Naive thymus-derived CD4-positive, alpha-beta T cell (primary cell): ENCODE data around the gene FREM2. TPM values are rescaled to one million over a fixed set of nuclear protein-coding genes. Genes with fewer than 3 reads are reported as not detected.

Source experiments
- ATAC-seq: fragments of 150-1000 bp; cut with Tn5 transposase; 2 replicates; pipeline ENCODE4 v1.10.0; 2021; ENCODE audit warnings: mild to moderate bottlenecking, moderate library complexity
- CTCF ChIA-PET: fragments of 350-600 bp; sonication (Branson Sonifier 250); formaldehyde crosslinking; loops from one replicate; lab custom pipeline; 2021; ENCODE audit warnings: antibody characterized with exemption; lab: Charles Lee
- POLR2A ChIA-PET: fragments of 350-600 bp; sonication (Branson Sonifier 250); formaldehyde crosslinking; loops from one replicate; lab custom pipeline; 2021; ENCODE audit warnings: antibody characterized with exemption, inconsistent platforms; lab: Charles Lee
- DNase-seq, 9 donors: peaks; one replicate each; pipeline versions ENCODE4 v3.0.0 to v3.0.0-alpha.2; 2020 to 2022; ENCODE audit warnings: mixed read lengths in 1 of 9
- H3K27ac ChIP-seq: one replicate; pipeline ENCODE4 v1.7.0; 2013; ENCODE audit warnings: mild to moderate bottlenecking, low read depth, low read length, moderate library complexity
- H3K27me3 ChIP-seq, 2 donors: one replicate each; pipeline ENCODE4 v1.7.0; 2013; ENCODE audit warnings: low read length in 2 of 2, mild to moderate bottlenecking in 2 of 2, moderate library complexity in 2 of 2; ENCODE audit not compliant: control insufficient read depth in 2 of 2, insufficient read depth in 2 of 2
- H3K36me3 ChIP-seq, 3 experiments: 1 replicate in 2 of 3; 2 replicates in 1 of 3; pipeline ENCODE4 v1.7.0; 2013; ENCODE audit warnings: low read length in 3 of 3, mild to moderate bottlenecking in 3 of 3, moderate library complexity in 1 of 3; ENCODE audit not compliant: insufficient read depth in 3 of 3, control insufficient read depth in 2 of 3
- H3K4me1 ChIP-seq, 2 donors: one replicate each; pipeline ENCODE4 v1.7.0; 2013; ENCODE audit warnings: low read length in 2 of 2, mild to moderate bottlenecking in 2 of 2, moderate library complexity in 1 of 2; ENCODE audit not compliant: control insufficient read depth in 2 of 2, insufficient read depth in 2 of 2
- H3K4me3 ChIP-seq: 2 replicates; pipeline ENCODE4 v1.7.0; 2013; ENCODE audit warnings: mild to moderate bottlenecking, low read length
- H3K9me3 ChIP-seq, 3 experiments: 1 replicate in 2 of 3; 2 replicates in 1 of 3; pipeline ENCODE4 v1.7.0; 2013; ENCODE audit warnings: low read length in 3 of 3; ENCODE audit not compliant: control insufficient read depth in 2 of 3
- H3K27ac Mint-ChIP-seq, 9 donors: one replicate each; pipeline ENCODE4 v1.8.0; 2020 to 2022; ENCODE audit warnings: mixed read lengths in 9 of 9, mild to moderate bottlenecking in 8 of 9, moderate library complexity in 5 of 9, inconsistent platforms in 2 of 9
- H3K27me3 Mint-ChIP-seq, 5 donors: one replicate each; pipeline ENCODE4 v1.8.0; 2021 to 2022; ENCODE audit warnings: mixed read lengths in 5 of 5, mild to moderate bottlenecking in 1 of 5
- H3K36me3 Mint-ChIP-seq, 5 donors: one replicate each; pipeline ENCODE4 v1.8.0; 2020 to 2022; ENCODE audit warnings: mixed read lengths in 5 of 5, mild to moderate bottlenecking in 3 of 5, inconsistent platforms in 1 of 5
- H3K4me1 Mint-ChIP-seq, 7 donors: one replicate each; pipeline ENCODE4 v1.8.0; 2020 to 2022; ENCODE audit warnings: mixed read lengths in 7 of 7, mild to moderate bottlenecking in 3 of 7, inconsistent platforms in 1 of 7
- H3K4me3 Mint-ChIP-seq, 10 donors: one replicate each; pipeline ENCODE4 v1.8.0; 2020 to 2022; ENCODE audit warnings: mild to moderate bottlenecking in 10 of 10, mixed read lengths in 10 of 10, moderate library complexity in 6 of 10, inconsistent platforms in 2 of 10
- H3K9me3 Mint-ChIP-seq, 11 donors: one replicate each; pipeline ENCODE4 v1.8.0; 2020 to 2022; ENCODE audit warnings: mixed read lengths in 11 of 11, mild to moderate bottlenecking in 4 of 11, inconsistent platforms in 1 of 11, moderate library complexity in 1 of 11
- intact Hi-C, 2 donors: fragments of 100-400 bp; cut with micrococcal nuclease; formaldehyde crosslinking; loops; one replicate each; pipeline ENCODE4 v1.15.1; 2023
- polyA plus RNA-seq, 2 donors: library from polyadenylated mRNA; unstranded; fragments of 300-500 nt; fragmentation: Illumina TruSeq; gene quantifications; one replicate each; pipeline ENCODE4 v1.2.3, GENCODE V29; 2021
- total RNA-seq, 6 experiments: library from RNA in 5 of 6; stranded (reverse) in 5 of 6; gene quantifications; 1 replicate in 5 of 6; 2 replicates in 1 of 6; pipeline ENCODE4 v1.2.3 and lab custom pipeline; 2021 to 2026

Gene FREM2
- total and polyA plus RNA-seq, 7 experiments from 2014 or later = 0.12 TPM; not detected in 6

GRCh38 chr13:38713046-38713445 lies 26.2 kb downstream of the FREM2 start:
- peaks cover 0 to 28% (median 7%) of the 10 kb centered on the region in 5 donors for H3K27me3 Mint-ChIP-seq
- no peaks in the 10 kb centered on the region for H3K4me1 Mint-ChIP-seq
- intact Hi-C loops = no loop called here
- Histone ChIP-seq H3K4me3 (no peak overlapping the region), H3K9me3 (no peaks in the 10 kb centered on the region), H3K36me3 (no peaks in the 10 kb centered on the region), H3K4me1 (no peaks in the 10 kb centered on the region), H3K27ac (no peak overlapping the region), H3K27me3 (no peaks in the 10 kb centered on the region)
- no peak for ATAC-seq
- H3K27ac Mint-ChIP-seq = no peak overlapping the region
- CTCF ChIA-PET = no interaction called here
- H3K4me3 Mint-ChIP-seq = no peak overlapping the region
- POLR2A ChIA-PET = no interaction called here
- peaks cover 0 to 4% (median 0%) of the 10 kb centered on the region in 5 donors for H3K36me3 Mint-ChIP-seq
- no peak for DNase-seq
- H3K9me3 Mint-ChIP-seq = peaks cover 0 to 4% (median 0%) of the 10 kb centered on the region in 11 donors

GRCh38 chr13:38718374-38718773 lies 31.5 kb downstream of the FREM2 start:
- no peaks in the 10 kb centered on the region for H3K36me3 Mint-ChIP-seq
- H3K9me3 ChIP-seq = no peaks in the 10 kb centered on the region
- ATAC-seq = no peak
- H3K27me3 ChIP-seq = no peaks in the 10 kb centered on the region
- CTCF ChIA-PET = no interaction called here
- no peak for DNase-seq
- H3K36me3 ChIP-seq = no peaks in the 10 kb centered on the region
- no peak overlapping the region for H3K4me3 ChIP-seq
- intact Hi-C loops = no loop called here
- POLR2A ChIA-PET = no interaction called here
- no peak overlapping the region for H3K27ac Mint-ChIP-seq
- no peaks in the 10 kb centered on the region for H3K4me1 Mint-ChIP-seq
- H3K9me3 Mint-ChIP-seq = peaks cover 0 to 4% (median 0%) of the 10 kb centered on the region in 11 donors
- H3K27me3 Mint-ChIP-seq = peaks cover 0 to 26% (median 8%) of the 10 kb centered on the region in 5 donors
- no peaks in the 10 kb centered on the region for H3K4me1 ChIP-seq
- H3K4me3 Mint-ChIP-seq = no peak overlapping the region
- no peak overlapping the region for H3K27ac ChIP-seq

DNA sequence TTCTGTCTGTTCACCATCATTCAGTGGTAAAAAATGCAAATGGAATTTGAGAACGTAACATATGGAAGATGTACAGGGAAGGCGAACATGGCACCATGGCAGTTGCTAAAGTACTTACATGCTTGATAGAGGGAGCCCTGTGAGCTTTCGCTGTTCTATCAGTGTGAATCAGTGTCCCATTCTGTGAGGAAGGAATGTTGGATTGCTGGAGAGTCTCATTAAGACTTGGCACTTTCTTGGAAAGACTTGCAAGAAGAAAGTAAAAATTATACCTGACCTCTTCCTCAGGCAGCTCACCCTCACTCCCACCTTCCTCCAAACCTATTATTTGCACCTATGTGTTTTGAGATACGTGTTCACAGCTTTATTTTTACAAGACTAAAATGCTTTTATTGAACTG lies 43.5 kb downstream of the FREM2 start:
- intact Hi-C loops = no loop called here
- Mint-ChIP-seq H3K27ac (no peak overlapping the region), H3K4me1 (no peaks in the 10 kb centered on the region), H3K27me3 (peaks cover 0 to 10% (median 5%) of the 10 kb centered on the region in 5 donors), H3K4me3 (no peak overlapping the region), H3K36me3 (no peaks in the 10 kb centered on the region), H3K9me3 (peaks cover 0 to 4% (median 0%) of the 10 kb centered on the region in 11 donors)
- Histone ChIP-seq H3K4me1 (no peaks in the 10 kb centered on the region), H3K9me3 (no peaks in the 10 kb centered on the region), H3K27ac (no peak overlapping the region), H3K4me3 (no peak overlapping the region), H3K27me3 (no peaks in the 10 kb centered on the region), H3K36me3 (no peaks in the 10 kb centered on the region)
- ATAC-seq (no peak), DNase-seq (no peak)
- CTCF ChIA-PET = no interaction called here
- POLR2A ChIA-PET = no interaction called here

GRCh38 chr13:38733146-38733545 lies 46.3 kb downstream of the FREM2 start:
- H3K27ac Mint-ChIP-seq = no peak overlapping the region
- Histone ChIP-seq H3K4me3 (no peak overlapping the region), H3K36me3 (no peaks in the 10 kb centered on the region), H3K27ac (no peak overlapping the region), H3K4me1 (no peaks in the 10 kb centered on the region), H3K9me3 (no peaks in the 10 kb centered on the region), H3K27me3 (no peaks in the 10 kb centered on the region)
- peaks cover 0 to 6% (median 0%) of the 10 kb centered on the region in 11 donors for H3K9me3 Mint-ChIP-seq
- H3K36me3 Mint-ChIP-seq = peaks cover 0 to 6% (median 0%) of the 10 kb centered on the region in 5 donors
- ATAC-seq = no peak
- intact Hi-C loops = no loop called here
- no peaks in the 10 kb centered on the region for H3K4me1 Mint-ChIP-seq
- CTCF ChIA-PET = no interaction called here
- POLR2A ChIA-PET = no interaction called here
- no peak overlapping the region for H3K4me3 Mint-ChIP-seq
- peaks cover 0 to 17% (median 7%) of the 10 kb centered on the region in 5 donors for H3K27me3 Mint-ChIP-seq
- DNase-seq = no peak

DNA sequence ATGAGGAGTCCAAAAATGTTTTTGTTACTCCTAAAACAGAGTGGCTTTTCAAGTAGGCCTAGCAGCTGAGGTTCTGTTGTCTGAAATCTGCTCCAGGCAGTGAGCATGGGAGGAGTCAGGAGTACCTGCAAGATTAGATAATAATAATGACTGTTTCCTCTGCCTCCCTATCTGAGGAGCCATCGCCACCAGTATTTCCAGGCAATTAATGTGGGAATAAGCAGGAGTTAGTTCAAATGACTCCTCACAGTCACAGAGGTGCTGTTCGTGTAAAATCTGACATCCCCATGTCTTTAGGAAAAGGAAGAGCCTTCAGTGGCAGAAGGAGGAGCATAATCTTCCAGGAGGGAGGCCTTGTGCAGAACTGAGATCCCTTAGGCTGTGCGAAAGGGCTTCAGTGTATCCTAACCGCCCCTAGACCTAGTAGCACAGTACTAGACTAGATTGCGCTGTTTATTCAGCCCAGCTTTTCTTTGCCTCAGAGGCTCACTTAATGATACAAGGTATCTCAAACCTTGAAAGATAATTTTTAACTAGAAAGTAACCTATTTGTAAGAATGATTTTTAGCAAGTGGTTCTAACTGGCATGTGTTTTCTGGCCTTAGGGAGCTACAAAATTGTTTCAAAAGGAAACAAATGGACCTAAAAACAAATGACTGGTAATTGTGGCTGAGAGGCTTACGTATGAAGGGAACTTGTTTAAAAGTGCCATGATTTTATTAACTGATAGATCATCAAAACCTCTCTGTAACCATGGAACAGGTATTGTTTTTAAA lies 49.0 kb downstream of the FREM2 start:
- no peaks in the 10 kb centered on the region for H3K9me3 ChIP-seq
- no peak overlapping the region for H3K27ac ChIP-seq
- H3K27me3 ChIP-seq = no peaks in the 10 kb centered on the region
- intact Hi-C loops = no loop called here
- H3K4me1 Mint-ChIP-seq = no peaks in the 10 kb centered on the region
- peaks cover 0 to 6% (median 0%) of the 10 kb centered on the region in 5 donors for H3K36me3 Mint-ChIP-seq
- no peaks in the 10 kb centered on the region for H3K36me3 ChIP-seq
- H3K4me3 ChIP-seq = no peak overlapping the region
- no peak overlapping the region for H3K27ac Mint-ChIP-seq
- ATAC-seq (no peak), DNase-seq (no peak)
- no peak overlapping the region for H3K4me3 Mint-ChIP-seq
- no peaks in the 10 kb centered on the region for H3K4me1 ChIP-seq
- POLR2A ChIA-PET = no interaction called here
- peaks cover 1 to 12% (median 8%) of the 10 kb centered on the region in 5 donors for H3K27me3 Mint-ChIP-seq
- CTCF ChIA-PET = no interaction called here
- H3K9me3 Mint-ChIP-seq = peaks cover 0 to 8% (median 0%) of the 10 kb centered on the region in 11 donors

GRCh38 chr13:38743466-38743865 lies 56.6 kb downstream of the FREM2 start:
- POLR2A ChIA-PET = no interaction called here
- no peaks in the 10 kb centered on the region for H3K4me1 Mint-ChIP-seq
- no peak overlapping the region for H3K4me3 Mint-ChIP-seq
- Histone ChIP-seq H3K27ac (no peak overlapping the region), H3K4me1 (no peaks in the 10 kb centered on the region), H3K4me3 (no peak overlapping the region), H3K9me3 (no peaks in the 10 kb centered on the region), H3K36me3 (no peaks in the 10 kb centered on the region), H3K27me3 (no peaks in the 10 kb centered on the region)
- CTCF ChIA-PET = no interaction called here
- no peaks in the 10 kb centered on the region for H3K36me3 Mint-ChIP-seq
- ATAC-seq (no peak), DNase-seq (no peak)
- intact Hi-C loops = no loop called here
- peaks cover 0 to 8% (median 1%) of the 10 kb centered on the region in 5 donors for H3K27me3 Mint-ChIP-seq
- no peak overlapping the region for H3K27ac Mint-ChIP-seq
- H3K9me3 Mint-ChIP-seq = peaks cover 0 to 5% (median 0%) of the 10 kb centered on the region in 11 donors

- Mint-ChIP-seq H3K27ac (no peak overlapping the region), H3K4me3 (no peak overlapping the region), H3K9me3 (peaks cover 0 to 2% (median 0%) of the 10 kb centered on the region in 11 donors), H3K27me3 (peaks cover 0 to 11% (median 9%) of the 10 kb centered on the region in 5 donors), H3K4me1 (no peaks in the 10 kb centered on the region), H3K36me3 (no peaks in the 10 kb centered on the region)
- Histone ChIP-seq H3K4me3 (no peak overlapping the region), H3K36me3 (no peaks in the 10 kb centered on the region), H3K27me3 (no peaks in the 10 kb centered on the region), H3K9me3 (no peaks in the 10 kb centered on the region), H3K27ac (no peak overlapping the region), H3K4me1 (no peaks in the 10 kb centered on the region)
- ATAC-seq (no peak), DNase-seq (no peak)
- ChIA-PET CTCF (no interaction called here), POLR2A (no interaction called here)
- intact Hi-C loops = no loop called here
These were observed 65.8 kb downstream of the FREM2 start for GRCh38 chr13:38752686-38753085.
